Suprapubic skin (tissue), 2 donors: ENCODE results near the gene HRH2.

Experiments used
- EP300 ChIP-seq: sonication (generic); formaldehyde crosslinking; IDR thresholded peaks from one replicate; pipeline ENCODE4 v1.6.1; 2017; ENCODE audit warnings: antibody characterized with exemption
- POLR2A ChIP-seq, 2 donors: fragments of 450-650 bp; IDR thresholded peaks; one replicate each; pipeline ENCODE4 v1.6.1; 2017; ENCODE audit warnings: antibody characterized with exemption in 2 of 2, mild to moderate bottlenecking in 2 of 2, moderate library complexity in 2 of 2

- TF ChIP-seq EP300 (no peak), POLR2A (IDR thresholded peaks at IDR 0.05) (no peak)
Measured at GRCh38 chr5:175707751-175708375, 50.0 kb downstream of the HRH2 start.
